HEK293 (cell line): ENCODE data around the gene NGF.
A peak's percentile ranks its signal among the peaks of the same experiment; 100 is the strongest.

Experiments
- GLIS1 ChIP-seq: fragments of 450-650 bp; formaldehyde crosslinking; IDR thresholded peaks from 2 replicates; pipeline ENCODE4 v1.5.1; 2016; ENCODE audit warnings: missing biosample characterization, missing genetic modification characterization
- GLIS2 ChIP-seq: fragments of 450-650 bp; formaldehyde crosslinking; IDR thresholded peaks from 2 replicates; pipeline ENCODE4 v1.5.1; 2016; ENCODE audit warnings: missing biosample characterization, missing genetic modification characterization
- HIC1 ChIP-seq: fragments of 450-650 bp; formaldehyde crosslinking; IDR thresholded peaks from 2 replicates; pipeline ENCODE4 v1.5.1; 2016; ENCODE audit warnings: missing biosample characterization, missing genetic modification characterization
- PRDM10 ChIP-seq: fragments of 450-650 bp; formaldehyde crosslinking; IDR thresholded peaks from 2 replicates; pipeline ENCODE4 v1.5.1; 2016; ENCODE audit warnings: missing biosample characterization, missing genetic modification characterization
- SP7 ChIP-seq: fragments of 450-650 bp; formaldehyde crosslinking; IDR thresholded peaks from 2 replicates; pipeline ENCODE4 v1.5.1; 2016; ENCODE audit warnings: missing biosample characterization, missing genetic modification characterization
- TSHZ1 ChIP-seq: fragments of 450-650 bp; formaldehyde crosslinking; IDR thresholded peaks from 2 replicates; pipeline ENCODE4 v1.5.1; 2016; ENCODE audit warnings: missing biosample characterization, missing genetic modification characterization, borderline replicate concordance
- YY1 ChIP-seq: fragments of 450-650 bp; formaldehyde crosslinking; IDR thresholded peaks from 2 replicates; pipeline ENCODE4 v1.5.1; 2018; ENCODE audit warnings: missing biosample characterization, missing genetic modification characterization
- ZBTB26 ChIP-seq: fragments of 450-650 bp; formaldehyde crosslinking; optimal IDR thresholded peaks from 2 replicates; pipeline ENCODE3; 2016; ENCODE audit warnings: missing biosample characterization, mild to moderate bottlenecking, missing genetic modification characterization
- ZBTB7A ChIP-seq: fragments of 450-650 bp; formaldehyde crosslinking; IDR thresholded peaks from 2 replicates; pipeline ENCODE4 v1.5.1; 2016; ENCODE audit warnings: low read depth, missing biosample characterization, missing genetic modification characterization
- ZEB2 ChIP-seq: fragments of 450-650 bp; formaldehyde crosslinking; IDR thresholded peaks from 2 replicates; pipeline ENCODE4 v1.5.1; 2016; ENCODE audit warnings: missing biosample characterization, missing genetic modification characterization
- ZNF138 ChIP-seq: fragments of 450-650 bp; formaldehyde crosslinking; IDR thresholded peaks from 2 replicates; pipeline ENCODE4 v1.5.1; 2016; ENCODE audit warnings: missing biosample characterization, missing genetic modification characterization, borderline replicate concordance
- ZNF2 ChIP-seq: fragments of 450-650 bp; formaldehyde crosslinking; IDR thresholded peaks from 2 replicates; pipeline ENCODE4 v1.5.1; 2016; ENCODE audit warnings: missing biosample characterization, missing genetic modification characterization
- ZNF292 ChIP-seq: fragments of 450-650 bp; formaldehyde crosslinking; IDR thresholded peaks from 2 replicates; pipeline ENCODE4 v1.5.1; 2016; ENCODE audit warnings: low read depth, missing biosample characterization, missing genetic modification characterization, borderline replicate concordance
- ZNF394 ChIP-seq: fragments of 450-650 bp; formaldehyde crosslinking; IDR thresholded peaks from 2 replicates; pipeline ENCODE4 v1.5.1; 2016; ENCODE audit warnings: missing biosample characterization, missing genetic modification characterization, mild to moderate bottlenecking, moderate library complexity, borderline replicate concordance
- ZNF449 ChIP-seq: fragments of 450-650 bp; formaldehyde crosslinking; IDR thresholded peaks from 2 replicates; pipeline ENCODE4 v1.5.1; 2017; ENCODE audit warnings: missing biosample characterization, mild to moderate bottlenecking, missing genetic modification characterization, moderate library complexity
- ZNF501 ChIP-seq: fragments of 450-650 bp; formaldehyde crosslinking; IDR thresholded peaks from 2 replicates; pipeline ENCODE4 v1.5.1; 2016; ENCODE audit warnings: missing biosample characterization, missing genetic modification characterization
- ZNF555 ChIP-seq: fragments of 450-650 bp; formaldehyde crosslinking; conservative IDR thresholded peaks from 2 replicates; pipeline ENCODE4 v1.5.1; 2017; ENCODE audit warnings: missing biosample characterization, mild to moderate bottlenecking, missing genetic modification characterization, inconsistent platforms
- ZNF623 ChIP-seq: fragments of 450-650 bp; formaldehyde crosslinking; IDR thresholded peaks from 2 replicates; pipeline ENCODE4 v1.5.1; 2016; ENCODE audit warnings: missing biosample characterization, missing genetic modification characterization
- ZNF629 ChIP-seq: fragments of 450-650 bp; formaldehyde crosslinking; IDR thresholded peaks from 2 replicates; pipeline ENCODE4 v1.5.1; 2017; ENCODE audit warnings: missing biosample characterization, missing genetic modification characterization
- ZSCAN23 ChIP-seq: fragments of 450-650 bp; formaldehyde crosslinking; IDR thresholded peaks from 2 replicates; pipeline ENCODE4 v1.5.1; 2016; ENCODE audit warnings: missing biosample characterization, missing genetic modification characterization
- ZXDB ChIP-seq: fragments of 450-650 bp; formaldehyde crosslinking; IDR thresholded peaks from 2 replicates; pipeline ENCODE4 v1.5.1; 2016; ENCODE audit warnings: missing biosample characterization, missing genetic modification characterization

Gene NGF

GRCh38 chr1:115337633-115338456, at the start of gene NGF (continued):
- TF ChIP-seq SP7: peak; percentile 57
- no peak; the same call in 1 of the 2 replicates for TF ChIP-seq ZXDB (tag by site-specific recombination)
- peak; percentile 32; the same call in 1 of the 2 replicates for TF ChIP-seq ZNF394 (tag by site-specific recombination)
- no peak for TF ChIP-seq ZNF292 (tag by site-specific recombination)
- peak; percentile 39; the same call in 1 of the 2 replicates for TF ChIP-seq HIC1
- TF ChIP-seq ZNF555 (tag by site-specific recombination): no peak
- TF ChIP-seq ZNF138: no peak
- peak; percentile 89; the same call in 1 of the 2 replicates for TF ChIP-seq GLIS2 (tag by site-specific recombination)
- TF ChIP-seq ZNF623: 0 out of 2 replicates have a peak, but pooled peaks have one; percentile 32
- TF ChIP-seq PRDM10 (tag by site-specific recombination): 0 out of 2 replicates have a peak, but pooled peaks have one; percentile 29
- TF ChIP-seq ZBTB7A (tag by site-specific recombination): peak; percentile 64; the same call in 1 of the 2 replicates
- peak; percentile 69; the same call in 1 of the 2 replicates for TF ChIP-seq GLIS1
- TF ChIP-seq ZNF629 (tag by site-specific recombination): peak; percentile 38; the same call in 1 of the 2 replicates
- TF ChIP-seq ZBTB26 (tag by site-specific recombination): peak; percentile 92
- peak; percentile 62; the same call in 1 of the 2 replicates for TF ChIP-seq ZNF501 (tag by site-specific recombination)
- peak; percentile 33; the same call in 1 of the 2 replicates for TF ChIP-seq ZSCAN23 (tag by site-specific recombination)
- peak; percentile 83; the same call in 1 of the 2 replicates for TF ChIP-seq ZNF449
- no peak; the same call in 1 of the 2 replicates for TF ChIP-seq TSHZ1 (tag by site-specific recombination)
- TF ChIP-seq ZEB2: peak; percentile 35; the same call in 1 of the 2 replicates
- TF ChIP-seq ZNF2 (tag by site-specific recombination): peak; percentile 82; the same call in 1 of the 2 replicates
- TF ChIP-seq YY1 (tag by site-specific recombination): peak; percentile 39
